OCI-LY3 (cell line): Measurements from ENCODE around the gene PPP3CA.
A peak's percentile ranks its signal among the peaks of the same experiment; 100 is the strongest.

Source experiments
- H2AFZ ChIP-seq: fragments of 200-600, 300-600 bp; shearing (Covaris generic); 2 replicates; pipeline ENCODE4 v1.6.0; 2014; ENCODE audit warnings: antibody characterized with exemption, low read depth, low read length
- H3K27ac ChIP-seq: fragments of 200-600, 300-600 bp; sonication (generic); 2 replicates; pipeline ENCODE4 v1.5.1; 2014; ENCODE audit warnings: mild to moderate bottlenecking, low read length, moderate library complexity, mixed read lengths
- H3K27me3 ChIP-seq: fragments of 200-600, 300-600 bp; sonication (generic); 2 replicates; pipeline ENCODE4 v1.6.1; 2014; ENCODE audit warnings: low read depth, low read length, mixed read lengths
- H3K36me3 ChIP-seq: fragments of 200-600, 300-600 bp; sonication (generic); replicated peaks from 2 replicates; pipeline ENCODE3; 2014; ENCODE audit warnings: low read depth, low read length, mixed read lengths
- H3K4me1 ChIP-seq: fragments of 300-600, 200-600 bp; sonication (generic); 2 replicates; pipeline ENCODE4 v1.6.1; 2014; ENCODE audit warnings: low read length, mixed read lengths
- H3K4me2 ChIP-seq: fragments of 200-600, 300-600 bp; sonication (generic); 2 replicates; pipeline ENCODE4 v1.6.1; 2014; ENCODE audit warnings: low read length, mixed read lengths
- H3K4me3 ChIP-seq: fragments of 300-600, 200-600 bp; sonication (generic); 2 replicates; pipeline ENCODE4 v1.5.1; 2014; ENCODE audit warnings: antibody characterized with exemption, mild to moderate bottlenecking, low read length, moderate library complexity
- H3K79me2 ChIP-seq: fragments of 300-600, 200-600 bp; shearing (Covaris generic); 2 replicates; pipeline ENCODE4 v1.6.1; 2014; ENCODE audit warnings: mild to moderate bottlenecking, low read length, mixed read lengths
- H3K9ac ChIP-seq: fragments of 300-600, 200-600 bp; shearing (Covaris generic); 2 replicates; pipeline ENCODE4 v1.6.0; 2014; ENCODE audit warnings: mild to moderate bottlenecking, low read length, moderate library complexity
- H3K9me3 ChIP-seq: fragments of 200-600, 300-600 bp; shearing (Covaris generic); 2 replicates; pipeline ENCODE4 v1.6.1; 2014; ENCODE audit warnings: low read length, mixed read lengths; ENCODE audit not compliant: insufficient read depth
- H4K20me1 ChIP-seq: fragments of 200-600, 300-600 bp; sonication (generic); 2 replicates; pipeline ENCODE4 v1.6.1; 2016; ENCODE audit warnings: low read length, mixed read lengths; ENCODE audit not compliant: insufficient read depth
- EZH2phosphoT487 ChIP-seq: fragments of 200-600 bp; shearing (Covaris generic); IDR thresholded peaks from 2 replicates; pipeline ENCODE4 v1.6.1; 2018; ENCODE audit warnings: antibody characterized with exemption, mixed run types, low read depth
- TF ChIP-seq, protein P1 (sequence below): fragments of 200-600, 300-600 bp; sonication (generic); IDR thresholded peaks from 2 replicates; pipeline ENCODE4 v1.5.1; 2014; ENCODE audit warnings: antibody characterized with exemption, low read length, low read depth

Gene PPP3CA

DNA sequence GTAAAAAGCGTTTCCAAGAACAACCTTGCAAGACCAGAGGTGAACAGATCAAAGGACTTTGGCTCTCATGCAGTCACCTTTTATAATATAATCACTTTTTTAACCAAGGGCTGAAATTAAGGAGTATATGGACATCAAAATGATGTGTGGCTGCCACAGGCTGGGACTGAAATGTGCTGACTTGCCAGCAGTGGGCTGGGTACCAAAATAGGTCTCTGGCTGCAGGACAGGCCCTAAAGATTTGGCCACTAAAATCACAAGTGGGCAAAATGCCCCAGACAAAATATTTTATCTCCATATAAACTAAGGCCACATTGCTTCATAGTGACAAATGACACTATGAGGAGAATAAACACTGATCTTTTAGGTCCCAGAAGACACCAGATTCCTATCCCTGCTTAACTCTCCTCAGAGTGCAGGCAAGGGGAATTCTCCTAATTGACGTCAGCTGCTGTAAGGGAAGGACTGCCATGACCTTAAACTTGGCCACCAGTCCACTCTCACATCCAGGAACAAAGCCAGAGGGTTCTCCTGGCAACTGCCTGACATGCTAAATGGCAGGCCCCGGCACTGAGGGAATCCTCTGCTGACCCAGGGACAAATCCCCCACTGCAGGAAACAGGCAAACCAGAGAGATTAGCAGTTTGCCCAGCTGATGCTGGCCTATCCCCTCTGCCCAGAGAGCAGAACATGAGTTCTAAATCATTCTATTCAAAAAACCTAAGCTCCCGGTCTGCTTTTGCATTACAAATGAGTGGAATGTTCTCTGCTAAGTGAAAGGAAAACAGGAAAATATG is 155.8 kb downstream of the PPP3CA start:
- H3K9me3 ChIP-seq = no peaks in the 10 kb centered on the region
- H3K36me3 ChIP-seq = peaks cover 5% of the 10 kb centered on the region
- H3K27ac ChIP-seq = no peak overlapping the region
- no peaks in the 10 kb centered on the region for H3K79me2 ChIP-seq
- H3K9ac ChIP-seq = no peak overlapping the region
- H3K4me2 ChIP-seq = no peak overlapping the region
- H2AFZ ChIP-seq = no peak overlapping the region
- no peaks in the 10 kb centered on the region for H4K20me1 ChIP-seq
- H3K4me1 ChIP-seq = peaks cover 8% of the 10 kb centered on the region
- H3K4me3 ChIP-seq = no peak overlapping the region
- no peaks in the 10 kb centered on the region for H3K27me3 ChIP-seq
- TF ChIP-seq EZH2phosphoT487 = no peak
- TF ChIP-seq, protein P1, sequence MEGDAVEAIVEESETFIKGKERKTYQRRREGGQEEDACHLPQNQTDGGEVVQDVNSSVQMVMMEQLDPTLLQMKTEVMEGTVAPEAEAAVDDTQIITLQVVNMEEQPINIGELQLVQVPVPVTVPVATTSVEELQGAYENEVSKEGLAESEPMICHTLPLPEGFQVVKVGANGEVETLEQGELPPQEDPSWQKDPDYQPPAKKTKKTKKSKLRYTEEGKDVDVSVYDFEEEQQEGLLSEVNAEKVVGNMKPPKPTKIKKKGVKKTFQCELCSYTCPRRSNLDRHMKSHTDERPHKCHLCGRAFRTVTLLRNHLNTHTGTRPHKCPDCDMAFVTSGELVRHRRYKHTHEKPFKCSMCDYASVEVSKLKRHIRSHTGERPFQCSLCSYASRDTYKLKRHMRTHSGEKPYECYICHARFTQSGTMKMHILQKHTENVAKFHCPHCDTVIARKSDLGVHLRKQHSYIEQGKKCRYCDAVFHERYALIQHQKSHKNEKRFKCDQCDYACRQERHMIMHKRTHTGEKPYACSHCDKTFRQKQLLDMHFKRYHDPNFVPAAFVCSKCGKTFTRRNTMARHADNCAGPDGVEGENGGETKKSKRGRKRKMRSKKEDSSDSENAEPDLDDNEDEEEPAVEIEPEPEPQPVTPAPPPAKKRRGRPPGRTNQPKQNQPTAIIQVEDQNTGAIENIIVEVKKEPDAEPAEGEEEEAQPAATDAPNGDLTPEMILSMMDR = no peak

DNA sequence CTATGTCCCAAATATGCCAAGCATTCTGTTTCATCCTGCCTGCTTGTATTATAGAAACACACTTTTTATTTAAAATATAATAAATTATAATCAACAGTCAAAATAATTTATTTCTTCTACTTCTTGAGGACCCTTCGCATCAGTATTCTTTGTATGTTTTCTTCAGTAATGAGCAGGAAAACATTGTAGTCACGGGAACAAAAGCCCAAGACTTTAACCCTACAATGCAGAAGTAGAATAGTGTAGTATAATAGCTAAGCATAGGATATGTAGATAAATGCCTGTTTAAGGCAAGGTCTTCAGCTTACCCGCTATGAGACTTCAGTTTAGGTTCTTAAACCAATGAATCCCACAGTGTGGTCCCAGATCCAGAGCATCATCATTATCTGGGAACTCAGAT is 156.6 kb downstream of the PPP3CA start:
- no peaks in the 10 kb centered on the region for H3K79me2 ChIP-seq
- H3K27ac ChIP-seq = no peak overlapping the region
- no peaks in the 10 kb centered on the region for H4K20me1 ChIP-seq
- no peaks in the 10 kb centered on the region for H3K27me3 ChIP-seq
- H3K4me3 ChIP-seq = no peak overlapping the region
- H2AFZ ChIP-seq = no peak overlapping the region
- H3K9me3 ChIP-seq = no peaks in the 10 kb centered on the region
- TF ChIP-seq, protein P1 = no peak
- TF ChIP-seq EZH2phosphoT487 = no peak
- peaks cover 5% of the 10 kb centered on the region for H3K36me3 ChIP-seq
- H3K4me1 ChIP-seq = peaks cover 11% of the 10 kb centered on the region
- no peak overlapping the region for H3K4me2 ChIP-seq
- no peak overlapping the region for H3K9ac ChIP-seq

DNA sequence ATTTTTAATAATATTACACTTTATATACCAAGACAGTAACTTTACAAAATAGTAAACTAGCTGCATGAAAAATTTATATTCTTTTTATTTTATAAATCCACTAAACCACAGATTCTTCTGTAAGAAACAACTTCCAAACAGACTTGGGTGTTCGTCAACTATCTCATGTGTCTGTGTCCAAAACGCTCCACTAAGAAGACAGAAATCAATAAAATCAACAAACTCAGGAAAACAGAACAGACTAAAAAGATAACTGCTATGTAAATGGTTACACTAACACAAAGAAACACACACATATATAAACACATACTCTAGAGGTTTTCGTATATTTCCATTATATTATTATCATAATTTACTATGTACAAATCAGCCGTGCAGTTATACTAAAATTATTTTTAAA is 158.4 kb downstream of the PPP3CA start:
- Histone ChIP-seq H4K20me1 (0 out of 2 replicates have a peak, but pooled peaks cover 2% of the 10 kb centered on the region), H2AFZ (no peak overlapping the region), H3K4me3 (no peak overlapping the region), H3K9ac (no peak overlapping the region), H3K4me2 (no peak overlapping the region), H3K27ac (no peak overlapping the region), H3K79me2 (no peaks in the 10 kb centered on the region; the same call in 1 of the 2 replicates), H3K4me1 (peaks cover 11% of the 10 kb centered on the region), H3K27me3 (no peaks in the 10 kb centered on the region), H3K9me3 (no peaks in the 10 kb centered on the region), H3K36me3 (peaks cover 6% of the 10 kb centered on the region)
- TF ChIP-seq, protein P1 = no peak
- TF ChIP-seq EZH2phosphoT487 = no peak

DNA sequence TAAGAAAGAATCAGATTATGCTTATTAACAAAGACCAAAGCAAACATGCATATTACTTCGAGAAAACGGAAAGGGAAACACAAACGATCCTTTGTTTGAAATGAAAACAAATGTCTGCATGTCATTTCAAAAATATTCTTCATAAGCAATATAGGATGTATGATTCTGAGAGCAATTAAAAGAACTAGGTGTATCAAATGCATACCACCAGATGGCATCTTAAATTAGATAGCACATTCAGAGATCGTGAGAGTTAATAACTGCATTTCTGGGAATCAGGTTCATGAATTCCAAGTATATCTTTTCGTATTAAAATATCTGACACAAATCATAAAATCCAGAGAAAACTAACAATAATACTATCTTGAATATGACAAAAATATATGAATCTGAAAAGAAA is 159.5 kb downstream of the PPP3CA start:
- TF ChIP-seq, protein P1 = peak; percentile 52
- no peak for TF ChIP-seq EZH2phosphoT487
- peaks cover 3% of the 10 kb centered on the region for H3K36me3 ChIP-seq
- no peak overlapping the region for H3K4me2 ChIP-seq
- no peak overlapping the region for H3K9ac ChIP-seq
- 0 out of 2 replicates have a peak, but pooled peaks cover 4% of the 10 kb centered on the region for H4K20me1 ChIP-seq
- H3K4me3 ChIP-seq = no peak overlapping the region
- no peaks in the 10 kb centered on the region for H3K9me3 ChIP-seq
- no peaks in the 10 kb centered on the region for H3K27me3 ChIP-seq
- H3K27ac ChIP-seq = no peak overlapping the region
- peaks cover 11% of the 10 kb centered on the region for H3K4me1 ChIP-seq
- H3K79me2 ChIP-seq = no peaks in the 10 kb centered on the region; the same call in 1 of the 2 replicates
- no peak overlapping the region for H2AFZ ChIP-seq
